NCI-H1930 (cell line): Measurements from ENCODE around the gene NCAM1.

Experiments
- DNase-seq, 2 experiments: peaks; one replicate each; lab custom pipeline; 2025; lab: John Stamatoyannopoulos, UW

The NCAM1 gene

GRCh38 chr11:112968941-112969713, 7.9 kb downstream of the NCAM1 start:
- DNase-seq, result no peak

GRCh38 chr11:112971195-112971594, 10.0 kb downstream of the NCAM1 start:
- no peak for DNase-seq

GRCh38 chr11:112971827-112972226, 10.6 kb downstream of the NCAM1 start:
- DNase-seq, result no peak

GRCh38 chr11:112972399-112973145, 11.4 kb downstream of the NCAM1 start:
- DNase-seq, result no peak

- no peak for DNase-seq
These were observed 13.8 kb downstream of the NCAM1 start for GRCh38 chr11:112975051-112975450.

- no peak for DNase-seq
These were observed 14.3 kb downstream of the NCAM1 start for GRCh38 chr11:112975493-112975892.

GRCh38 chr11:112977755-112978154, 16.5 kb downstream of the NCAM1 start:
- peak; percentile 76 to 77 for DNase-seq

GRCh38 chr11:112983887-112984286, 22.7 kb downstream of the NCAM1 start:
- DNase-seq, result no peak

GRCh38 chr11:112989198-112989597, 28.0 kb downstream of the NCAM1 start:
- no peak for DNase-seq

- DNase-seq, result no peak
These were observed 32.6 kb downstream of the NCAM1 start for GRCh38 chr11:112993808-112994207.

- DNase-seq, result no peak
These were observed 34.3 kb downstream of the NCAM1 start for GRCh38 chr11:112995423-112996090.

GRCh38 chr11:112996994-112997393, 35.8 kb downstream of the NCAM1 start:
- no peak for DNase-seq

GRCh38 chr11:112997857-112998466, 36.7 kb downstream of the NCAM1 start:
- DNase-seq, result no peak

- DNase-seq, result peak; percentile 91 to 96
These were observed 38.3 kb downstream of the NCAM1 start for GRCh38 chr11:112999520-112999919.

- no peak for DNase-seq
These were observed 40.5 kb downstream of the NCAM1 start for GRCh38 chr11:113001709-113002108.

- no peak for DNase-seq
These were observed 45.8 kb downstream of the NCAM1 start for GRCh38 chr11:113006896-113007445.

GRCh38 chr11:113014262-113015097, 53.3 kb downstream of the NCAM1 start:
- DNase-seq, result peak; percentile 59 to 78

GRCh38 chr11:113015098-113015455, 53.9 kb downstream of the NCAM1 start:
- no peak for DNase-seq

- DNase-seq, result no peak
These were observed 55.7 kb downstream of the NCAM1 start for GRCh38 chr11:113016905-113017304.

GRCh38 chr11:113018913-113019312, 57.7 kb downstream of the NCAM1 start:
- no peak for DNase-seq

GRCh38 chr11:113019711-113020110, 58.5 kb downstream of the NCAM1 start:
- no peak for DNase-seq
